Keratinocyte (primary cell): ENCODE results near the gene CACUL1.

Experiments
- EZH2 ChIP-seq: IDR thresholded peaks from one replicate; pipeline ENCODE4 v1.6.1; 2012; ENCODE audit warnings: inconsistent platforms, mild to moderate bottlenecking, low read length, moderate library complexity
- TF ChIP-seq, protein P1 (sequence below), 3 experiments: IDR thresholded peaks in 1 of 3; conservative IDR thresholded peaks in 1 of 3; optimal IDR thresholded peaks in 1 of 3; 2 replicates in 2 of 3; 3 replicates in 1 of 3; pipeline versions ENCODE3 to v1.5.1; 2011; ENCODE audit warnings: low read length in 3 of 3, mild to moderate bottlenecking in 3 of 3, moderate library complexity in 2 of 3, control low read depth in 1 of 3, inconsistent platforms in 1 of 3; ENCODE audit not compliant: insufficient read depth in 2 of 3; ENCODE audit errors: extremely low read depth in 1 of 3

DNA sequence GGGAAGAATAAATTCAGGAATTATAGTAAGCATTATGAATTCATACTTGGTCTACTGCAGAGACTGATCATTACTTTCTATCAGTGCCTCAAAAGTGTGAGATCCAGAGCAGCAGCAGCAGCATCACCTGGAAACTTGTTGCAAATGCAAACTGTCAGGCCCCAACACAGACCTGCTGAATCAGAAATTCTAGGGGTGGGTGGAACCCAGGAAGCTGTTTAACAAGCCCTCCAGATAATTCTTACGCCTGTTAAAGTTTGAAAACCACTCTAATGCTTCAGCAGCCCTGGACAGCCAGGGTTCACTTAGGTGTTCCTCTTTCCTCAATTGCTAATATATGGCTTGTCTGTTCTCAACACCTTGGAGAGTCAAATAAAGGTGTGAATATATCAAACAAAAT lies 19.5 kb downstream of the CACUL1 start:
- TF ChIP-seq EZH2 = no peak
- TF ChIP-seq, protein P1, sequence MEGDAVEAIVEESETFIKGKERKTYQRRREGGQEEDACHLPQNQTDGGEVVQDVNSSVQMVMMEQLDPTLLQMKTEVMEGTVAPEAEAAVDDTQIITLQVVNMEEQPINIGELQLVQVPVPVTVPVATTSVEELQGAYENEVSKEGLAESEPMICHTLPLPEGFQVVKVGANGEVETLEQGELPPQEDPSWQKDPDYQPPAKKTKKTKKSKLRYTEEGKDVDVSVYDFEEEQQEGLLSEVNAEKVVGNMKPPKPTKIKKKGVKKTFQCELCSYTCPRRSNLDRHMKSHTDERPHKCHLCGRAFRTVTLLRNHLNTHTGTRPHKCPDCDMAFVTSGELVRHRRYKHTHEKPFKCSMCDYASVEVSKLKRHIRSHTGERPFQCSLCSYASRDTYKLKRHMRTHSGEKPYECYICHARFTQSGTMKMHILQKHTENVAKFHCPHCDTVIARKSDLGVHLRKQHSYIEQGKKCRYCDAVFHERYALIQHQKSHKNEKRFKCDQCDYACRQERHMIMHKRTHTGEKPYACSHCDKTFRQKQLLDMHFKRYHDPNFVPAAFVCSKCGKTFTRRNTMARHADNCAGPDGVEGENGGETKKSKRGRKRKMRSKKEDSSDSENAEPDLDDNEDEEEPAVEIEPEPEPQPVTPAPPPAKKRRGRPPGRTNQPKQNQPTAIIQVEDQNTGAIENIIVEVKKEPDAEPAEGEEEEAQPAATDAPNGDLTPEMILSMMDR (optimal IDR thresholded peaks at IDR 0.05 in 1 of 3, IDR thresholded peaks at IDR 0.05 in 1 of 3, conservative IDR thresholded peaks at IDR 0.05 in 1 of 3; ENCODE audit: extremely low read depth in 1 of 3, insufficient read depth in 2 of 3, low read length in 3 of 3) = no peak
